SH-SY5Y (cell line): ENCODE results near the gene DNASE2B.

ENCODE experiments used
- GATA2 ChIP-seq: IDR thresholded peaks from 2 replicates; pipeline ENCODE4 v1.6.1; 2011; ENCODE audit warnings: mild to moderate bottlenecking, low read depth, low read length
- GATA3 ChIP-seq: IDR thresholded peaks from 2 replicates; pipeline ENCODE4 v1.6.1; 2011; ENCODE audit warnings: low read depth, mild to moderate bottlenecking, low read length, moderate library complexity

GRCh38 chr1:84434801-84435549 lies 36.7 kb downstream of the DNASE2B start:
- TF ChIP-seq GATA2 (no peak), GATA3 (no peak)
